Activated CD8-positive, alpha-beta memory T cell treated with anti-CD3 and anti-CD28 coated beads, Interleukin-2, amount 50 U/mL, for 1 hour (primary cell): ENCODE results near the gene PROX1.

Experiments used
- DNase-seq: peaks from one replicate; pipeline ENCODE4 v3.0.0-alpha.2; 2020; ENCODE audit errors: extremely low read depth

The PROX1 gene

GRCh38 chr1:214021321-214021720, 33.5 kb downstream of the PROX1 start:
- DNase-seq = no peak

GRCh38 chr1:214022229-214022791, 34.5 kb downstream of the PROX1 start:
- no peak for DNase-seq

- no peak for DNase-seq
These were observed 35.1 kb downstream of the PROX1 start for GRCh38 chr1:214022810-214023425.

GRCh38 chr1:214026985-214027384, 39.2 kb downstream of the PROX1 start:
- DNase-seq = no peak

- DNase-seq = no peak
These were observed 39.7 kb downstream of the PROX1 start for GRCh38 chr1:214027498-214027897.

GRCh38 chr1:214028095-214028494, 40.3 kb downstream of the PROX1 start:
- no peak for DNase-seq

GRCh38 chr1:214028649-214029406, 41.1 kb downstream of the PROX1 start:
- DNase-seq = no peak

- no peak for DNase-seq
These were observed 42.0 kb downstream of the PROX1 start for GRCh38 chr1:214029796-214030195.

GRCh38 chr1:214031267-214031650, 43.5 kb downstream of the PROX1 start:
- DNase-seq = no peak

- no peak for DNase-seq
These were observed 49.7 kb downstream of the PROX1 start for GRCh38 chr1:214037468-214037867.

- no peak for DNase-seq
These were observed 51.7 kb downstream of the PROX1 start for GRCh38 chr1:214039394-214040018.

- no peak for DNase-seq
These were observed 55.4 kb downstream of the PROX1 start for GRCh38 chr1:214043167-214043566.

GRCh38 chr1:214044438-214045214, 56.9 kb downstream of the PROX1 start:
- DNase-seq = no peak

GRCh38 chr1:214050513-214051401, 63.0 kb downstream of the PROX1 start:
- DNase-seq = no peak

- no peak for DNase-seq
These were observed 64.0 kb downstream of the PROX1 start for GRCh38 chr1:214051786-214052185.

GRCh38 chr1:214058076-214058475, 70.3 kb downstream of the PROX1 start:
- DNase-seq = no peak

- DNase-seq = no peak
These were observed 78.4 kb downstream of the PROX1 start for GRCh38 chr1:214066190-214066589.

GRCh38 chr1:214066936-214067335, 79.2 kb downstream of the PROX1 start:
- no peak for DNase-seq

- DNase-seq = no peak
These were observed 79.6 kb downstream of the PROX1 start for GRCh38 chr1:214067397-214067796.

- DNase-seq = no peak
These were observed 80.3 kb downstream of the PROX1 start for GRCh38 chr1:214067853-214068703.
